Fibroblast of lung (primary cell): Measurements from ENCODE around the gene PARG. TPM values are rescaled to one million over a fixed set of nuclear protein-coding genes. Genes with fewer than 3 reads are reported as not detected.
"Not testable (repeated sequence)": the region's sequence is repeated elsewhere in the genome, so short reads cannot be mapped to it uniquely, and the experiment has no call there.

Experiments used
- DNase-seq, 2 donors: peaks; one replicate each; pipeline versions ENCODE4 v3.0.0 to v3.0.0-alpha.2; 2010; ENCODE audit warnings: low read depth in 2 of 2
- H2AFZ ChIP-seq: 2 replicates; pipeline ENCODE4 v1.5.1; 2012; ENCODE audit warnings: low read length, control low read depth, inconsistent platforms
- H3K27ac ChIP-seq: 2 replicates; pipeline ENCODE4 v1.5.1; 2011; ENCODE audit warnings: low read length, control low read depth; ENCODE audit not compliant: insufficient read depth
- H3K27me3 ChIP-seq: 2 replicates; pipeline ENCODE4 v1.5.1; 2011; ENCODE audit warnings: mild to moderate bottlenecking, low read length; ENCODE audit not compliant: control insufficient read depth, insufficient read depth
- H3K36me3 ChIP-seq: 2 replicates; pipeline ENCODE4 v1.5.1; 2011; ENCODE audit warnings: low read length; ENCODE audit not compliant: control insufficient read depth, insufficient read depth
- H3K4me1 ChIP-seq: 2 replicates; pipeline ENCODE4 v1.5.1; 2011; ENCODE audit warnings: low read length; ENCODE audit not compliant: control insufficient read depth, insufficient read depth; ENCODE audit errors: extremely low read depth
- H3K4me2 ChIP-seq: 2 replicates; pipeline ENCODE4 v1.5.1; 2011; ENCODE audit warnings: low read length, control low read depth; ENCODE audit not compliant: insufficient read depth; ENCODE audit errors: extremely low read depth
- H3K4me3 ChIP-seq, 4 experiments: fragments of 200-600 bp in 1 of 4; sonication (generic) in 1 of 4; replicated peaks in 1 of 4; 2 replicates each; pipeline ENCODE4 v1.5.1; 2011 to 2016; ENCODE audit warnings: low read length in 4 of 4, low read depth in 3 of 4, mild to moderate bottlenecking in 3 of 4, control low read depth in 2 of 4, inconsistent platforms in 1 of 4, mixed read lengths in 1 of 4; ENCODE audit not compliant: insufficient read depth in 1 of 4; ENCODE audit errors: control extremely low read depth in 1 of 4
- H3K79me2 ChIP-seq: 2 replicates; pipeline ENCODE4 v1.5.1; 2012; ENCODE audit warnings: mild to moderate bottlenecking, low read length, inconsistent platforms; ENCODE audit not compliant: control insufficient read depth, insufficient read depth
- H3K9ac ChIP-seq: 2 replicates; pipeline ENCODE4 v1.5.1; 2011; ENCODE audit warnings: mild to moderate bottlenecking, low read length, control low read depth; ENCODE audit not compliant: insufficient read depth
- H3K9me3 ChIP-seq: 2 replicates; pipeline ENCODE4 v1.5.1; 2012; ENCODE audit warnings: low read depth, low read length; ENCODE audit not compliant: control insufficient read depth, insufficient read depth
- H4K20me1 ChIP-seq: 2 replicates; pipeline ENCODE4 v1.5.1; 2011; ENCODE audit warnings: low read length; ENCODE audit not compliant: control insufficient read depth, insufficient read depth; ENCODE audit errors: extremely low read depth
- polyA plus RNA-seq, 2 donors: library from polyadenylated mRNA; depleted of rRNA in 1 of 2; stranded (reverse) in 1 of 2; unstranded in 1 of 2; fragments of >200 nt; gene quantifications; 2 replicates each; pipeline ENCODE4 v1.2.1, GENCODE V29; 2011 to 2012; ENCODE audit warnings: missing spikeins in 1 of 2
- total RNA-seq: library from RNA; depleted of rRNA; stranded (reverse); fragments of >200 nt; gene quantifications from 2 replicates; pipeline ENCODE4 v1.2.1, GENCODE V29; 2014

The PARG gene
- total and polyA plus RNA-seq, 2 donors (not counting 1 experiment from before 2014, with no cell fraction given): 12.1 to 34.7 TPM

DNA sequence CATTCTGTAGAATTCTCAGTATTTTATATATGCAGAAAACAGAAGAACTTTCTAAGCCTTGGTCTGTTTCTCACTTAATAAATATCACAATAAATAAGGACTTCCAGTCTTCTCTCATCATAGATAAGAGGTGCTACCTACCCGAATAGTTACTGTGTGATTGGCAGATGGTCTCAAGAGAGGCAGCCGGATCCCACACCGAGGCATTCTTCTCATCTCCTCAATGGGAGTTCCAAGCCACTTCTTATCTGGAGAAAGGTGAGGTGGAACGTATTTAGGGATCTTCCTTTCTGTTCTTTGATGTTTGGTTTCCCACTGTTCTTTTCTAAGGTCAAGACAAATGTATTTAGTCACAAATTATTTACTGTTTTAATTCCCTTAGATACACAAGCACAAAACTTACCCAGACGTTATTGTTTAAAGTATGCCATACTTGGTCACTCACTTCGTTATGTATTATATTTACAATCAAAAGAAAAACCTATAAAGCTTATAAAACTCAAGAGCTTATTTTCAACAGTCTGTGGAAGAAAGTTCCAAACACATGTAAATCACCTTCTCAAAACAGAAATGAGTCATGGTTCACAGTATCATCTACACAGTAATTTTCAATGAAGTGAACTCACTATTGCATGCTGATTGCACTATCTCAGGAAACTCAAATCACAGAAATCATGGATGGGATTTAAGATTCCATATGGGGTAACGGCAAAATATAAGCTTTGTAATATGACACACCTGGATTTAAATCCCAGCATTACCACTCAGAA, 9.7 kb downstream of the PARG start:
- not testable (repeated sequence) for H3K9me3 ChIP-seq, H3K4me1 ChIP-seq, H2AFZ ChIP-seq, H3K4me3 ChIP-seq, H3K4me2 ChIP-seq, H3K9ac ChIP-seq, H3K27me3 ChIP-seq, H4K20me1 ChIP-seq, H3K79me2 ChIP-seq, H3K27ac ChIP-seq, DNase-seq, H3K36me3 ChIP-seq

DNA sequence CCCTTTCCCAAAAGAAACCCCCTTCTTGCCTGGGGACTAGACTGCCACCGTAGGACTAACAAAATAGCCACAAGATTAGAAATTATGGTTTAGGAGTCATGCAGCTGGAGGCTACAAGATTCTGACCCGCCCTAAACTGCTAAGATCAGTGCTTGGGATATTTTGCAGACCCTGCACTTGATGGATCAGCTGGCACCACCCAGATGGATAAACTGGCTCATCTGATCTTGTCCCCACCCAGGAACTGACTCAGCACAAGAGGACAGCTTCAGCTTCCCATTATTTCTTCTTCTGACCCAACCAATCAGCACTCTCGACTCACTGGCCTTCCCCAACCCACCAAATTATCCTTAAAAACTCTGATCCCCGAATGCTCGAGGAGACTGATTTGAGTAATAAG, 10.6 kb downstream of the PARG start:
- not testable (repeated sequence) for DNase-seq, H2AFZ ChIP-seq

DNA sequence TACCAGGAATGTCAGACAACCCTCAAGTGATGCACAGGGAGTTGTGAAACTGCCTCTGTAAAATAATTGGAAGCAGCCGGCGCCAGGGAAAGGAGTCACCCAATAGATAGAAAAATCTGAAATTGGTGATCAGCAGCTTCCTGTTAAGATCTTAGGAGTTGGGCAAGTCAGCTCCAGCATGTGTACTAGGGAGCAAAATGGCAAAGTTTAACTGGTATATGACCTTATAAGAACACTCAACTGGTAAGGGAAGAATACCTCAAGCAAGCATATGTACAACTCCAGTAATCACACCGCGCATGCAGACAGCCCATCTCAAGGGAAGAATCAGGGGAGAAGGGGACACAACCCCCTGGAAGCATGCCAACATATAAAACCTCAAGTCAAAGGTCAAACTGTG, 18.3 kb downstream of the PARG start:
- H3K36me3 ChIP-seq, H3K27me3 ChIP-seq, H3K9me3 ChIP-seq, H4K20me1 ChIP-seq, H3K79me2 ChIP-seq, H2AFZ ChIP-seq, H3K9ac ChIP-seq, H3K27ac ChIP-seq, DNase-seq, H3K4me3 ChIP-seq, H3K4me2 ChIP-seq, H3K4me1 ChIP-seq: not testable (repeated sequence)

More for the DNA sequence above, 10.6 kb downstream of the PARG start:
- H3K27me3 ChIP-seq, H3K9ac ChIP-seq, H3K4me2 ChIP-seq, H4K20me1 ChIP-seq, H3K27ac ChIP-seq, H3K9me3 ChIP-seq, H3K4me3 ChIP-seq, H3K79me2 ChIP-seq, H3K4me1 ChIP-seq, H3K36me3 ChIP-seq: not testable (repeated sequence)

DNA sequence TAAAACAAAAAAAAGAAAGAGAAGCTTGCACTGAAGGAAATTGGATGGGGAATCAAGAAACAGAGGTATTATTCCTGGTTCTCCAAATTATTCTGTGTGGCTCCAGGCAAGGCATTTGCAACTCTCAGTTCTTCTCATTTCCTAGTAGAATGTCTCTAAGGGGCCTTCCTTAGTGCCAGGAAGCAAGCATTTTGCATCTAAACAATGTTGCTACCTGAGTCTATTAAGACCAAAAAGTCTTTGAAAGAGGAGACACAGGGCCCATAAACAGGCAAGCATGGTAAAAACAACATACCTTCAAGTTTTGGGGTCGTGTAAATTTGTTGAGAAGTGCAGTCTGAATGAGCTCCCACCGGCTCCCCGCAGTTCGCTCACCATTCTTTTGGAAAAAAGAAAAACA, 19.8 kb downstream of the PARG start:
- not testable (repeated sequence) for H3K9me3 ChIP-seq, H3K27me3 ChIP-seq, DNase-seq, H2AFZ ChIP-seq, H3K27ac ChIP-seq, H3K36me3 ChIP-seq, H3K4me3 ChIP-seq, H3K9ac ChIP-seq, H3K4me2 ChIP-seq, H4K20me1 ChIP-seq, H3K4me1 ChIP-seq, H3K79me2 ChIP-seq

DNA sequence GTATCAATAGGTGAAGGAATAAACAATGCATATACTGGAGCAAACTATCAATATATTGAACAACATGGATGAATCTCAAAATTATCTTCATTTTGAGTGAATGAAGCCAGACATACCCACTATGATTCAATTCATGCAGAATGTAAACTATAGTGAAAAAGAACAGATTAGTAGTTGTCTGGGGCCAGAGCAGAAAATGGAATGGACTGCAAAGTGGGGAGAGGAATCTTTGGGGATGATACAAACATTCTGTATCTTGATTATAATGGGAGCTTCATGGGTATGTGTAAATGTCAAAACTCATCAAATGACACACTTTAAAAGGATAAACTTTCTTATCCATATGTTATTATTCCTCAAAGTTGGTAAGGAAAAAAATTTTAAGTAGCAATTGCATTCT, 23.9 kb downstream of the PARG start:
- not testable (repeated sequence) for H3K36me3 ChIP-seq, H3K4me3 ChIP-seq, H3K9me3 ChIP-seq, H3K27ac ChIP-seq, H3K79me2 ChIP-seq, H3K4me2 ChIP-seq, H2AFZ ChIP-seq, DNase-seq, H4K20me1 ChIP-seq, H3K9ac ChIP-seq, H3K4me1 ChIP-seq, H3K27me3 ChIP-seq

DNA sequence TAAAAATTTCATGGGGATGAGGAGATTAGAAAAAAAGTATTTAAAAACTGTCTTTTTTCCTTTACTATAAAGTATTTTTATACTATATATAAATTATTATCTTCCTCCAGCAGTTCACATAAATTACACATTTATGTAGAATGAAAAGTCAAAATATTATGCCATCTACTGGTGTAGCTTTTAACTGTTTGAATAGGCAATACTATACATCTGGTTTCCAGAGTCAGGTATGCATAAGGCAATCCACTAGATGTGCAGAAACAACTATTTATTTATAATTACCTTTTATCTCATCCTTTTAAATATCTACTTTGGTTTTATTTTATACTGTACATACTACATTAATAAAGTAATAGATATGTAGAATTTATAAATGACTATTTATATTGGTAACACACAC, 25.4 kb downstream of the PARG start:
- not testable (repeated sequence) for H4K20me1 ChIP-seq, H3K27ac ChIP-seq, H3K9me3 ChIP-seq, H3K4me1 ChIP-seq, DNase-seq, H3K4me3 ChIP-seq, H3K36me3 ChIP-seq, H3K9ac ChIP-seq, H3K4me2 ChIP-seq, H3K79me2 ChIP-seq, H3K27me3 ChIP-seq, H2AFZ ChIP-seq

DNA sequence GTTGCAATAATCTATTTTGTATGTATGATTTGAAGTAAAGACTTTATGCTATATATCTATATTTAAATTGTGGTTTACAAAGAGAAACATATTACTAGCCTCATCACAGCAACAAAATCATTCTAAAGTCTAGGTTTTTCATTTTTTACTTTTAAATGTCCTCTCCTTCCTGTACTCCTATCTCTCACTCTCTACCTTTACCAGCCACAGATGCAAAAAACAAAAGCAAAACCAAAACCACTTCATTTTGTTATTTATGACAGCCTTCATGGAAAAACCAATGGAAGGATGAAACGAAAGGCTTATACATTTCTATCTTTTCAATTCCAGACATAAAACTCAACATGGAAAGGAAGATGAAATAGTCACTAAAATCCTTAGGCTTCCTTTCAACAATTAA, 31.5 kb downstream of the PARG start:
- not testable (repeated sequence) for H2AFZ ChIP-seq, H3K27ac ChIP-seq, H4K20me1 ChIP-seq, H3K9ac ChIP-seq, H3K79me2 ChIP-seq, DNase-seq, H3K27me3 ChIP-seq, H3K4me1 ChIP-seq, H3K4me2 ChIP-seq, H3K4me3 ChIP-seq, H3K9me3 ChIP-seq, H3K36me3 ChIP-seq
